GM19463 (cell line): ENCODE measurements around the gene LRRC8C.
A peak's percentile ranks its signal among the peaks of the same experiment; 100 is the strongest.

Source experiments
- ATAC-seq: cut with Tn5 transposase; IDR thresholded peaks from one replicate; pipeline ENCODE4 v1.9.1; 2021; ENCODE audit warnings: mild to moderate bottlenecking, moderate library complexity; ENCODE audit not compliant: unreplicated experiment

The LRRC8C gene

GRCh38 chr1:89761338-89761737 is 128.4 kb downstream of the LRRC8C start:
- ATAC-seq = no peak

GRCh38 chr1:89761901-89762300 is 129.0 kb downstream of the LRRC8C start:
- ATAC-seq = no peak

DNA sequence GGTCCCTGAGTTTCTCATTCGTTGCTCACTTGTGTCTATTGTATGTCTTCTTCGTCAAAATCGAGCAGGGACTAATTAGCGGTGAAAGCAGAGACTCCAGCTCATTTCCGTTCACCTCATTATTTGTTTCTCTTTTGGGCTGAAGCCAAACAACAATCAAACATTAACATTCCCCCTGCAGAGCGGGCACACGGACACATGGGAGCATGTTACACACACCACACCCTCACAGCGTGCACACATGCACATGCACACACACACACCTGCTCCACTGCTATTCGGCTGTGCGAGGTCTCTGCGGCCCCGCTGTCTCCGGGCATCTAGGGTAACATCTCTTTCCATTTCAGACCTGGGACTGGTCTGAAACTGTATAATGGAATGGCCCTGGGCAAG is 129.5 kb downstream of the LRRC8C start:
- no peak for ATAC-seq

DNA sequence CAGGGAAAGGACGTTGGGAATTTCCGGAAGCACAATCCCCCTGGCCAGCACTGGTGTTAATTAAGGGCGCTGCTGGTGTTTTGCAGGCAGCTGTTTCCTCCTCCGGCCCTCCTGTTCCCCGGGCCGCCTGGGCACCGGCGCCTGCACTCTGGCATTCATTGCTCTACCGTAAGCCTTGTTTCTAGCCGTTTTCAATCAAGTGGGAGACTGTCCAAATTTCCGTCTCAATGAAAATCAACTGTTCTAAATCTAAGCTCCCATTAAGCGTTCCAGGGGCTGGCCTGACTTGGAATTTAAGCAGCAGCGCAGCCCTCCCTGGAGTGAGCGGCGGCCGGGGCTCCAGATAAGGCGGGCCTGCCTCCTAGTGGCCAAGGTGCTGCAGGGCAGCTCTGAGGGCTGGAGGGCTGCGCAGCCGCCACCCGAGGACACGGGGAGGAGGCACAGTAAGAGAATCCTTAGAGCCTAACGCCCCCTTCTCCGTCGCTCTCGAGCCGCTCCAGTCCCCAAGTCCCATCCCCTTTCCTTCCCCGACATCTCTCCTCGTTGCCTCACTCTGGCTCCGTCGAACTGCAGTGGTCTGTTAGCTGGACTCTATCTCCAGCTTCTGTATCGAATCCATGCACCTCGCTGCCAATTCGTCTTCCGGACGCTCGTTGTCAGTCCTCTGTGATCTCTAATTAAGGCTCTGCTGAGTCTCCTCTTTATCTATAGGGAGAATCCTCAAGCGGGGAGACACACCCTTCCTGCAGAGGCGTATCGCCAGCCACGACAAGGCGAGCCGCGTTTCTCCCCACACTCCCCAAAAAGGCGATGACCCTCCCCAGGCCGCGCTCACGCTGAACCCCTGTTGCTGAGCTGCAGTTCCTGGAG is 130.1 kb downstream of the LRRC8C start:
- ATAC-seq = peak; percentile 99

DNA sequence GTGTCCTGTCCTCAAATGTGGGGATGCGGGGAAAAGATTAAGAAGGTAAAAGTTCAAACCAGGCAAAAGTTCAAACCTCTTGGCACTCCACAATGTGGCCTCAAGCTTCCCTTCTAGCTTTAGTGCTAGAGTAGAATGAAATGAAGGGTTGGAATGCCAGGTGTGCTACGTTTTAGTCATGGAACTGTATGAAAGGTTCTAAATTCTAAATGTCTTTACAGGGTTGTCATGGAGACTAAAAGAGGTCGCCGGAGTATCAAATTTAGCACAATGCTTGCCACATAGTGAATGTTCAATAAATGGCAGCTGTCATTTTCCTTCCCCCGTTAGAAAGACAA is 130.7 kb downstream of the LRRC8C start:
- ATAC-seq = no peak

DNA sequence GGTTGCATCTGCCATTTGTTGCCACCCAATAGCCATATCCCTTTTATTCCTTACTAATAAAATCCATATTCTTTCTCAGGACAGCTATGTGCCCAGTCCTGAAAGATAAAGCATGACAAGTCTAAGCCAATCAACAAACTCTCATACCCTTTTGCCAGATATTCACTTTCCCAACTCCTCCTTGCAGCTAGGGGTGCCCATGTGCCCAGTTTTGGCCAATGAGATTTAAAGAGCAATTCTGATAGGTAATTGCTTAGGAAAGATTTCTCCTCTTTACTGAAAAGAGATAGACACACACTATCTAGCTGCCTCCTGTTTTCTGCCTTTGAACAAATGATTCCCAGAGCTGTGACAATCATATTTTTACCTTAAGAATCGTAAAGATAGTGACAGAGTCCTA is 132.9 kb downstream of the LRRC8C start:
- no peak for ATAC-seq

- no peak for ATAC-seq
These were observed 134.7 kb downstream of the LRRC8C start for GRCh38 chr1:89767618-89768017.
